HepG2 (cell line): ENCODE measurements around the gene TLCD3B. TPM values are rescaled to one million over a fixed set of nuclear protein-coding genes. Genes with fewer than 3 reads are reported as not detected.

ENCODE experiments used
- ATAC-seq: fragments of 200-7000 bp; cut with Tn5 transposase; 3 replicates; pipeline ENCODE4 v1.9.1; 2020; ENCODE audit warnings: mild to moderate bottlenecking, moderate library complexity
- BruUV-seq: library from RNA; stranded (reverse); fragments of 400-500 nt; replicated peaks from 2 replicates; lab custom pipeline; 2021; lab: Mats Ljungman, UMichigan
- CTCF ChIA-PET: fragments of 300-600 bp; formaldehyde crosslinking; extraction: SDS; loops from one replicate; lab custom pipeline; 2021; ENCODE audit warnings: low total read pairs, inconsistent platforms, low intra/inter-chr PET ratio; lab: Yijun Ruan, JAX
- POLR2A ChIA-PET: fragments of 350-600 bp; sonication (Branson Sonifier 250); formaldehyde crosslinking; loops from one replicate; lab custom pipeline; 2020; ENCODE audit warnings: antibody characterized with exemption, inconsistent platforms; lab: Yijun Ruan, JAX
- DNase-seq: peaks from one replicate; pipeline ENCODE4 v3.0.0-alpha.2; 2015; ENCODE audit warnings: low spot score
- FAIRE-seq: peaks from 3 replicates; lab custom pipeline; 2011; peaks lifted over from hg19 to GRCh38; lab: Jason Lieb, UNC
- H2AFZ ChIP-seq: one replicate; pipeline ENCODE4 v1.6.1; 2011; ENCODE audit warnings: low read length, inconsistent platforms
- H3K27ac ChIP-seq: fragments of 300-600 bp; 3 replicates; pipeline ENCODE4 v1.8.0; 2011; ENCODE audit warnings: mixed run types, mild to moderate bottlenecking, mixed read lengths, low read length, inconsistent platforms; ENCODE audit not compliant: insufficient read depth; ENCODE audit errors: extremely low read length
- H3K27me3 ChIP-seq, 2 experiments: fragments of 200-600 bp in 1 of 2; 2 replicates in 1 of 2; 3 replicates in 1 of 2; pipeline versions ENCODE4 v1.6.0 to v1.8.0; 2011; ENCODE audit warnings: low read length in 2 of 2, mild to moderate bottlenecking in 2 of 2, moderate library complexity in 2 of 2, inconsistent platforms in 1 of 2; ENCODE audit not compliant: insufficient read depth in 2 of 2, control insufficient read depth in 1 of 2
- H3K36me3 ChIP-seq, 2 experiments: fragments of 200-600 bp in 1 of 2; replicated peaks in 1 of 2; 2 replicates in 1 of 2; 3 replicates in 1 of 2; pipeline versions ENCODE4 v1.5.1 to v1.8.0; 2011; ENCODE audit warnings: low read length in 2 of 2, inconsistent platforms in 1 of 2; ENCODE audit not compliant: insufficient read depth in 2 of 2, control insufficient read depth in 1 of 2
- H3K4me1 ChIP-seq: 2 replicates; pipeline ENCODE4 v1.5.1; 2012; ENCODE audit warnings: low read length, inconsistent platforms; ENCODE audit not compliant: insufficient read depth
- H3K4me2 ChIP-seq: 2 replicates; pipeline ENCODE4 v1.6.0; 2011; ENCODE audit warnings: low read depth, low read length, inconsistent platforms
- H3K4me3 ChIP-seq, 3 experiments: fragments of 200-600 bp in 1 of 3; sonication (generic), shearing (Covaris generic) in 1 of 3; replicated peaks in 1 of 3; 2 replicates each; pipeline ENCODE4 v1.5.1; 2011 to 2016; ENCODE audit warnings: low read length in 3 of 3, inconsistent platforms in 2 of 3, low read depth in 2 of 3, mild to moderate bottlenecking in 2 of 3, control low read depth in 1 of 3, mixed read lengths in 1 of 3; ENCODE audit not compliant: insufficient read depth in 1 of 3
- H3K79me2 ChIP-seq: one replicate; pipeline ENCODE4 v1.6.1; 2011; ENCODE audit warnings: low read length, inconsistent platforms; ENCODE audit not compliant: insufficient read depth
- H3K9ac ChIP-seq: 2 replicates; pipeline ENCODE4 v1.6.0; 2011; ENCODE audit warnings: mild to moderate bottlenecking, low read depth, low read length, inconsistent platforms; ENCODE audit not compliant: insufficient read depth
- H3K9me3 ChIP-seq: 2 replicates; pipeline ENCODE4 v1.5.1; 2012; ENCODE audit warnings: mild to moderate bottlenecking, low read length
- H4K20me1 ChIP-seq: 2 replicates; pipeline ENCODE4 v1.6.0; 2011; ENCODE audit warnings: inconsistent platforms, mild to moderate bottlenecking, low read length, moderate library complexity; ENCODE audit not compliant: insufficient read depth
- IKZF1 ChIP-seq: fragments of 450-650 bp; IDR thresholded peaks from 2 replicates; pipeline ENCODE4 v1.7.1; 2016
- MATR3 ChIP-seq: sonication (generic); formaldehyde crosslinking; IDR thresholded peaks from 2 replicates; pipeline ENCODE4 v1.4.0; 2020; ENCODE audit warnings: missing genetic modification reagents
- NCOR1 ChIP-seq: fragments of 200-600 bp; sonication (generic); IDR thresholded peaks from 2 replicates; pipeline ENCODE4 v1.7.0; 2017; ENCODE audit warnings: antibody characterized with exemption, low read length, borderline replicate concordance
- RFX3 ChIP-seq: IDR thresholded peaks from 2 replicates; pipeline ENCODE4 v1.6.1; 2016; ENCODE audit warnings: missing biosample characterization, missing genetic modification reagents
- ZNF121 ChIP-seq: sonication (generic); formaldehyde crosslinking; IDR thresholded peaks from 2 replicates; pipeline ENCODE4 v1.5.0; 2020; ENCODE audit warnings: mild to moderate bottlenecking, missing genetic modification reagents
- ZNF3 ChIP-seq: IDR thresholded peaks from 2 replicates; pipeline ENCODE4 v1.7.0; 2017; ENCODE audit warnings: inconsistent platforms
- ZSCAN31 ChIP-seq: sonication (generic); formaldehyde crosslinking; IDR thresholded peaks from 2 replicates; pipeline ENCODE4 v1.5.0; 2020; ENCODE audit warnings: low read depth, mild to moderate bottlenecking, missing genetic modification reagents
- WGBS: methylation state at CpG from one replicate; pipeline ENCODE4 v1.1.6; 2017; ENCODE audit warnings: low lambda C conversion rate; 5-methylcytosine and 5-hydroxymethylcytosine counted together
- in situ Hi-C: cut with HindIII; loops from 2 replicates; pipeline ENCODE4 v1.10.0; 2017; ENCODE audit warnings: low pct_unique_long_range_greater_than_20kb; ENCODE audit not compliant: extremely low pct_ligation_motif_present
- intact Hi-C: fragments of 100-400 bp; cut with micrococcal nuclease; formaldehyde crosslinking; loops from one replicate; pipeline ENCODE4 v1.10.0; 2022; ENCODE audit not compliant: unreplicated experiment
- polyA plus RNA-seq, 8 experiments: library from polyadenylated mRNA; depleted of rRNA in 3 of 8; stranded (reverse) in 7 of 8; unstranded in 1 of 8; fragments of >200 nt; fragmentation: Illumina TruSeq in 4 of 8; extraction: Trizol in 4 of 8; gene quantifications; 2 replicates each; pipeline versions ENCODE4 v1.2.1 to v1.2.3, GENCODE V29; 2011 to 2016; ENCODE audit warnings: low read depth in 4 of 8, missing spikeins in 1 of 8, mixed read lengths in 1 of 8; ENCODE audit not compliant: insufficient read depth in 1 of 8
- total RNA-seq, 5 experiments: library from RNA; depleted of rRNA; stranded (reverse); fragments of >200 nt; fragmentation: Illumina TruSeq; extraction: Trizol; gene quantifications; 2 replicates each; pipeline ENCODE4 v1.2.3, GENCODE V29; 2016; ENCODE audit warnings: low read depth in 1 of 5
- TF ChIP-seq, protein P1 (sequence below): sonication (generic); formaldehyde crosslinking; IDR thresholded peaks from 2 replicates; pipeline ENCODE4 v1.5.0; 2020; ENCODE audit warnings: mild to moderate bottlenecking, missing genetic modification reagents
- TF ChIP-seq, protein P2 (sequence below): sonication (generic); formaldehyde crosslinking; IDR thresholded peaks from 2 replicates; pipeline ENCODE4 v1.9.0; 2021; ENCODE audit warnings: missing genetic modification reagents, mild to moderate bottlenecking, borderline replicate concordance
- TF ChIP-seq, protein P3 (sequence below): sonication (generic); formaldehyde crosslinking; IDR thresholded peaks from 2 replicates; pipeline ENCODE4 v1.4.0; 2020; ENCODE audit warnings: low read depth, mild to moderate bottlenecking, missing genetic modification reagents
- TF ChIP-seq, protein P4 (sequence below): sonication (generic); formaldehyde crosslinking; IDR thresholded peaks from 2 replicates; pipeline ENCODE4 v1.5.1; 2020; ENCODE audit warnings: mild to moderate bottlenecking, missing genetic modification reagents, moderate library complexity
- TF ChIP-seq, protein P5 (sequence below): sonication (generic); formaldehyde crosslinking; IDR thresholded peaks from 2 replicates; pipeline ENCODE4 v1.8.0; 2022; ENCODE audit warnings: mild to moderate bottlenecking, missing genetic modification reagents, borderline replicate concordance

Gene TLCD3B
- total and polyA plus RNA-seq, 2 of the 13 experiments (the other 11 are each of a cell fraction or from before 2014, with no cell fraction given): not detected

DNA sequence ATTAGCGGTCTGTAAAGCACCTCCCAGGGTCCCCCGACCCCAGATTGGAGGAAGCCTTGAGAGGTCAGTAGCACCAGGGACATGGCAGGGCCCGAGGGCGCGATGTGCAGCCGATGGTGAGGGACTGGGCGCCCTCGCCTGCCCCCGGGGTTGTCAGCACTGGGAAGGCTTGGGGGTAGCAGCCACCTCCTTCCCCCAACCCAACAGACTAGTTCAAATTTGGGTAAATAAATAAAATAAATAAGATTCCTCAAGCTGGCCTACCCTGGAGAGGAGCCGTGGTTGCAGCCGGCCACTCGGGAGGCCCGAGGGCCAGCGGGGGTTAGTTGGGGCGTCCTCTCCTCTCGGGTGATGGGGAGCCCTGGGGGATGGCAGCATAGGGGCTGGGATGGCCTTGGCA, 6.6 kb downstream of the TLCD3B start (continued):
- TF ChIP-seq, protein P1, sequence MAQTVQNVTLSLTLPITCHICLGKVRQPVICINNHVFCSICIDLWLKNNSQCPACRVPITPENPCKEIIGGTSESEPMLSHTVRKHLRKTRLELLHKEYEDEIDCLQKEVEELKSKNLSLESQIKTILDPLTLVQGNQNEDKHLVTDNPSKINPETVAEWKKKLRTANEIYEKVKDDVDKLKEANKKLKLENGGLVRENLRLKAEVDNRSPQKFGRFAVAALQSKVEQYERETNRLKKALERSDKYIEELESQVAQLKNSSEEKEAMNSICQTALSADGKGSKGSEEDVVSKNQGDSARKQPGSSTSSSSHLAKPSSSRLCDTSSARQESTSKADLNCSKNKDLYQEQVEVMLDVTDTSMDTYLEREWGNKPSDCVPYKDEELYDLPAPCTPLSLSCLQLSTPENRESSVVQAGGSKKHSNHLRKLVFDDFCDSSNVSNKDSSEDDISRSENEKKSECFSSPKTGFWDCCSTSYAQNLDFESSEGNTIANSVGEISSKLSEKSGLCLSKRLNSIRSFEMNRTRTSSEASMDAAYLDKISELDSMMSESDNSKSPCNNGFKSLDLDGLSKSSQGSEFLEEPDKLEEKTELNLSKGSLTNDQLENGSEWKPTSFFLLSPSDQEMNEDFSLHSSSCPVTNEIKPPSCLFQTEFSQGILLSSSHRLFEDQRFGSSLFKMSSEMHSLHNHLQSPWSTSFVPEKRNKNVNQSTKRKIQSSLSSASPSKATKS: no peak
- TF ChIP-seq ZSCAN31 (CRISPR knock-in tag): no peak
- TF ChIP-seq, protein P2, sequence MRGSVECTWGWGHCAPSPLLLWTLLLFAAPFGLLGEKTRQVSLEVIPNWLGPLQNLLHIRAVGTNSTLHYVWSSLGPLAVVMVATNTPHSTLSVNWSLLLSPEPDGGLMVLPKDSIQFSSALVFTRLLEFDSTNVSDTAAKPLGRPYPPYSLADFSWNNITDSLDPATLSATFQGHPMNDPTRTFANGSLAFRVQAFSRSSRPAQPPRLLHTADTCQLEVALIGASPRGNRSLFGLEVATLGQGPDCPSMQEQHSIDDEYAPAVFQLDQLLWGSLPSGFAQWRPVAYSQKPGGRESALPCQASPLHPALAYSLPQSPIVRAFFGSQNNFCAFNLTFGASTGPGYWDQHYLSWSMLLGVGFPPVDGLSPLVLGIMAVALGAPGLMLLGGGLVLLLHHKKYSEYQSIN: no peak
- TF ChIP-seq NCOR1: no peak
- TF ChIP-seq, protein P3, sequence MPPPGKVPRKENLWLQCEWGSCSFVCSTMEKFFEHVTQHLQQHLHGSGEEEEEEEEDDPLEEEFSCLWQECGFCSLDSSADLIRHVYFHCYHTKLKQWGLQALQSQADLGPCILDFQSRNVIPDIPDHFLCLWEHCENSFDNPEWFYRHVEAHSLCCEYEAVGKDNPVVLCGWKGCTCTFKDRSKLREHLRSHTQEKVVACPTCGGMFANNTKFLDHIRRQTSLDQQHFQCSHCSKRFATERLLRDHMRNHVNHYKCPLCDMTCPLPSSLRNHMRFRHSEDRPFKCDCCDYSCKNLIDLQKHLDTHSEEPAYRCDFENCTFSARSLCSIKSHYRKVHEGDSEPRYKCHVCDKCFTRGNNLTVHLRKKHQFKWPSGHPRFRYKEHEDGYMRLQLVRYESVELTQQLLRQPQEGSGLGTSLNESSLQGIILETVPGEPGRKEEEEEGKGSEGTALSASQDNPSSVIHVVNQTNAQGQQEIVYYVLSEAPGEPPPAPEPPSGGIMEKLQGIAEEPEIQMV: no peak
- TF ChIP-seq, all 625 proteins: peak for 0

DNA sequence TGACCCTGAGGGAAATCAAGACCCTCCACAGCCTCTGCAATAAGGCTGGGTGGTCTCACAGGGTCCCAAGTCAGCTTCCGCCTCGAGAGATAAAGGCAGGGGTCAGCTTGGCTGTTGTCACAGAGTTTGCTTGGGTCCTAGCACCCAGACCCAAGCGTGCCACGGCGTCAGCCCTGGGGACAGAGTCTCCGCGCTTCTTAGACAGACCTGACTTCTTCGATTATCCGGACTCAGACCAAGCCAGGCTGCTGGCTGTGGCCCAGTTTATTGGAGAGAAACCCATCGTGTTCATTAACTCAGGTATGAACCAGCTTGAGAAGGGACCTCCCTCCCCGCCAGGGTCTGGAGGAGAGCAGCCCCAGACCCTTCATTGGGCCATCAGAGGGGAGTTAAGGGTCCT, 7.5 kb downstream of the TLCD3B start:
- CTCF ChIA-PET: interaction anchor here (1.3 kb wide), 1 partner anchor 160 kb away, joined by 3 read pairs; the partner anchor contains the start of gene CDIPT
- no peak overlapping the region for H3K9ac ChIP-seq
- no peak for DNase-seq
- H3K4me3 ChIP-seq: no peak overlapping the region
- H3K4me1 ChIP-seq: peaks cover 10% of the 10 kb centered on the region; the same call in 1 of the 2 replicates
- intact Hi-C loops: no loop called here
- H2AFZ ChIP-seq: no peak overlapping the region
- no peak for FAIRE-seq
- H3K9me3 ChIP-seq: no peaks in the 10 kb centered on the region
- H3K27me3 ChIP-seq: peaks cover 30 to 75% of the 10 kb centered on the region in 2 experiments
- in situ Hi-C loops: no loop called here
- H3K36me3 ChIP-seq: no peaks in the 10 kb centered on the region
- POLR2A ChIA-PET: no interaction called here
- H3K4me2 ChIP-seq: no peak overlapping the region
- WGBS: 38% methylated on average over 10 of the region's 11 CpGs
- BruUV-seq: no TSS peak
- no peak overlapping the region for H3K27ac ChIP-seq
- H4K20me1 ChIP-seq: no peaks in the 10 kb centered on the region
- ATAC-seq: no peak
- no peaks in the 10 kb centered on the region for H3K79me2 ChIP-seq
- TF ChIP-seq ZNF3 (no peak), IKZF1 (no peak), ZNF121 (no peak), MATR3 (CRISPR knock-in tag) (no peak), RFX3 (CRISPR knock-in tag) (no peak)
- TF ChIP-seq, protein P4, sequence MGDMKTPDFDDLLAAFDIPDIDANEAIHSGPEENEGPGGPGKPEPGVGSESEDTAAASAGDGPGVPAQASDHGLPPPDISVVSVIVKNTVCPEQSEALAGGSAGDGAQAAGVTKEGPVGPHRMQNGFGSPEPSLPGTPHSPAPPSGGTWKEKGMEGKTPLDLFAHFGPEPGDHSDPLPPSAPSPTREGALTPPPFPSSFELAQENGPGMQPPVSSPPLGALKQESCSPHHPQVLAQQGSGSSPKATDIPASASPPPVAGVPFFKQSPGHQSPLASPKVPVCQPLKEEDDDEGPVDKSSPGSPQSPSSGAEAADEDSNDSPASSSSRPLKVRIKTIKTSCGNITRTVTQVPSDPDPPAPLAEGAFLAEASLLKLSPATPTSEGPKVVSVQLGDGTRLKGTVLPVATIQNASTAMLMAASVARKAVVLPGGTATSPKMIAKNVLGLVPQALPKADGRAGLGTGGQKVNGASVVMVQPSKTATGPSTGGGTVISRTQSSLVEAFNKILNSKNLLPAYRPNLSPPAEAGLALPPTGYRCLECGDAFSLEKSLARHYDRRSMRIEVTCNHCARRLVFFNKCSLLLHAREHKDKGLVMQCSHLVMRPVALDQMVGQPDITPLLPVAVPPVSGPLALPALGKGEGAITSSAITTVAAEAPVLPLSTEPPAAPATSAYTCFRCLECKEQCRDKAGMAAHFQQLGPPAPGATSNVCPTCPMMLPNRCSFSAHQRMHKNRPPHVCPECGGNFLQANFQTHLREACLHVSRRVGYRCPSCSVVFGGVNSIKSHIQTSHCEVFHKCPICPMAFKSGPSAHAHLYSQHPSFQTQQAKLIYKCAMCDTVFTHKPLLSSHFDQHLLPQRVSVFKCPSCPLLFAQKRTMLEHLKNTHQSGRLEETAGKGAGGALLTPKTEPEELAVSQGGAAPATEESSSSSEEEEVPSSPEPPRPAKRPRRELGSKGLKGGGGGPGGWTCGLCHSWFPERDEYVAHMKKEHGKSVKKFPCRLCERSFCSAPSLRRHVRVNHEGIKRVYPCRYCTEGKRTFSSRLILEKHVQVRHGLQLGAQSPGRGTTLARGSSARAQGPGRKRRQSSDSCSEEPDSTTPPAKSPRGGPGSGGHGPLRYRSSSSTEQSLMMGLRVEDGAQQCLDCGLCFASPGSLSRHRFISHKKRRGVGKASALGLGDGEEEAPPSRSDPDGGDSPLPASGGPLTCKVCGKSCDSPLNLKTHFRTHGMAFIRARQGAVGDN (CRISPR knock-in tag): no peak
- TF ChIP-seq, protein P5, sequence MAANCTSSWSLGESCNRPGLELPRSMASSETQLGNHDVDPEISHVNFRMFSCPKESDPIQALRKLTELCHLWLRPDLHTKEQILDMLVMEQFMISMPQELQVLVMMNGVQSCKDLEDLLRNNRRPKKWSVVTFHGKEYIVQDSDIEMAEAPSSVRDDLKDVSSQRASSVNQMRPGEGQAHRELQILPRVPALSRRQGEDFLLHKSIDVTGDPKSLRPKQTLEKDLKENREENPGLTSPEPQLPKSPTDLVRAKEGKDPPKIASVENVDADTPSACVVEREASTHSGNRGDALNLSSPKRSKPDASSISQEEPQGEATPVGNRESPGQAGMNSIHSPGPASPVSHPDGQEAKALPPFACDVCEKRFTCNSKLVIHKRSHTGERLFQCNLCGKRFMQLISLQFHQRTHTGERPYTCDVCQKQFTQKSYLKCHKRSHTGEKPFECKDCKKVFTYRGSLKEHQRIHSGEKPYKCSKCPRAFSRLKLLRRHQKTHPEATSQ: no peak
